HG03520 (cell line): Measurements from ENCODE around the gene SAP25.

Source experiments
- ATAC-seq: cut with Tn5 transposase; IDR thresholded peaks from one replicate; pipeline ENCODE4 v1.9.1; 2021; ENCODE audit warnings: mild to moderate bottlenecking, moderate library complexity; ENCODE audit not compliant: unreplicated experiment

The SAP25 gene

GRCh38 chr7:100573691-100574361, at the start of gene SAP25:
Gene SAP25 (minus strand): TSS chr7:100573900. CDS start chr7:100573742, 158 bp downstream.
- no peak for ATAC-seq

DNA sequence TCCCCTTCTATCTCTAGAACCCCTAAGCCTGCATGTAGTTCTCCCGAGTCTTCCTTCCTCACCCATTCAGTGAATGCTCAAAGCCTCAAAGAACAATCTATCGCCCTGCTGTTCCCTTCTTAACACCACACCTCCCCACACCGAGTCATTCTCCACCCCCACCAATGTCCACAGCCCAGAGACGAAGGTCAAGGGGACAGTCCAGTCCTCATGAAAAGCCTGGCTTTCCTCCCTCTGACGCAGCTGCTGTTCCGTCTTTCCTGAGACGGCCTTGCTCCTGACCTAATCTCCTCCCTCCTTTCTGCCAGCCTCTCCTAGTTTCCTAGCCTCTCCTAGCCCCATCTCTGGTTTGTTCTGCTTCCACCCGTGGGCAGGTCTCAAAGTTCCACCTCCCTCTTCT, 47.9 kb upstream of the SAP25 start:
- no peak for ATAC-seq

DNA sequence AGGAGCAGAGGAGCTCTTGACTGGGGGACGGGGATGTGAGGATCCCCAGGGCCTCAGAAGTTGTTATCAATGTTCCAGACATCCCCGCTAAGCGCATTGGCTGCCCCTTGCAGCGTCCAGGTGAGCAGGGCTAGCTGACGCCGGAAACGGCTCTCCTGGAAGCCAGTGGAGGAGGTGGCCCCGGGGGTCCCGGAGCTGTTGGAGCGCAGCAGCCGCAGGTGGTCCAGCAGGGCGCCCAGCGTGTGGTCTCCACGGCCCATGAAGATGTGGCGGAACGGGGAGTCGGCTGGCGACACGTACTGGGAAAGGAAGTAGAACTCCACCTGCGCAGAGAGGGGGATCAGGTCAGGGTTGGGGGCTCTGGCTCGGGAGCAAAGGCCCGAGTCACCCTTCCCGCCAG, 47.1 kb upstream of the SAP25 start:
- no peak for ATAC-seq

DNA sequence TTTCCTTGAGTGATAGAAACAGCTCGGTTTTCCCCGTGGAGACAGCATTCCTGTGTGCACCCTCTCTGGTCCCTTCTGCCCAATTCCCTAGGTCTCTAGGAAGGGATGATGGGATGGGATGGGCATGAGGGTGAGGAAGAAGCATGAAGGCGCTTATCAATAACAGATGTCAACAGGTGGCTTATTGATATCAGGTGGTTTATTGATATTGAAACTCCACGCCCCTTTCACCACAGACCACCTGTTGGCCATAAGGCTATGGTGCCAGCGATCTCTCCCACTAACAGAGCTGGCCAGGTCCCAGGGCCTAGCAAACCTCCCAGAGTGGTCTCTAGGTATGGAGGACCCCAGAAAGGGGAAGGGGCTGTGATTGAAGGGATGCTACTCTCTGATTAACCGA, 46.5 kb upstream of the SAP25 start:
- ATAC-seq, result no peak

DNA sequence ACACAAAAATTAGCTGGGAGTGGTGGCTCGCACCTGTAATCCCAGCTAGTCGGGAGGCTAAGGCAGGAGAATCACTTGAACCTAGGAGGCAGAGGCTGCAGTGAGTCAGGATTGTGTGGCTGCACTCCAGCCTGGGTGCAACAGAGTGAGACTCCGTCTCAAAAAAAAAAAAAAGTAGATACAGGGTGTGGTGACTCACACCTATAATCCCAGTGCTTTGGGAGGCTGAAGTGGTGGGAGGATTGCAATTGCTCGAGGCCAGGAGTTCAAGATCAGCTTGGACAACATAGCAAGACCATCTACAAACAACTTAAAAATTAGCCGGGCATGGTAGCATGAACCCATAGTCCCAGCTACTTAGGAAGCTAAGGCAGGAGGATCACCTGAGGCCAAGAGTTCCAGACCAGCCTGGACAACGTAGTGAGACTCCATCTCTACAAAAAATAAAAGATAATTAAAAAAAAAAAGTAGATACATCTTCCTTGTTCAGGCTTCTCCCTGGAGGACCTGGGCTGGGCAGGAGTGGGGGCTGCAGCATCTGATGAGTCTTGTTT, 40.7 kb upstream of the SAP25 start:
- ATAC-seq, result no peak

GRCh38 chr7:100613412-100614175, 39.9 kb upstream of the SAP25 start:
- ATAC-seq, result no peak

GRCh38 chr7:100612730-100613390, 39.2 kb upstream of the SAP25 start:
- no peak for ATAC-seq

GRCh38 chr7:100611983-100612729, 38.5 kb upstream of the SAP25 start, which contains the start of gene MOSPD3:
Gene MOSPD3 (plus strand): TSS chr7:100612540. CDS start chr7:100612792, 252 bp downstream.
- ATAC-seq, result peak; percentile 87

- ATAC-seq, result no peak
These were observed 36.3 kb upstream of the SAP25 start for GRCh38 chr7:100609958-100610357.

DNA sequence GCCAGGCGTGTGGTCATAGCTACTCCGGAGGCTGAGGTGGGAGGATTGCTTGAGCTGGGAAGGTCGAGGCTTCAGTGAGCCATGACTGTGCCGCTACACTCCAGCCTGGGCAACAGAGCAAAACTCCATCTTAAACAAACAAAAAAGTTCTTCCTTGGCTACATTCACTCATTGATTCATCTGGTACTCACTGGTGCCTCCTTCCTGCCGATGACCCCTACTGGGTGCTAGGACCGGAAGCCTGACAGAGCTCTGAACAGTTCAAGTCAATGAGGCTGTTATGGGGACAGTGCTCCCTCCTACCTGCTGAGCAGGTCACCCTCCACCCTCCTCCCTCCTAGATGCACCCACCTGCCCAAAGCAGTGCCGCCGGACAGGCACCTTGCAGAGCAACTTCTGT, 33.4 kb upstream of the SAP25 start:
- no peak for ATAC-seq

DNA sequence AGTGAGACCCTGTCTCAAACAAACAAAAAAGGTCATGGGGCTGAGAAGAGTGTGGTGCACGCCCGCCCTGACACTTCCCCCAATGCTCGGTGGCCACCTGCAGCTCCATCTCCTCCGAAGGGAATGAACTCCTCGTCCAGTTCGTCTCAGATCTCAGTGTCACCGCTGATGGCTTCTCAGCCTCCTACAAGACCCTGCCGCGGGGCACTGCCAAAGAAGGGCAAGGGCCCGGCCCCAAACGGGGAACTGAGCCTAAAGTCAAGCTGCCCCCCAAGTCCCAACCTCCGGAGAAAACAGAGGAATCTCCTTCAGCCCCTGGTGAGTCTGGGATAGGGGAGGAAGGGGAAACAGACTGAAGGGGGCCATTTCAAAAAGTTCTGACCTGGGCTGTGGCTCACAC, 32.6 kb upstream of the SAP25 start:
- no peak for ATAC-seq

DNA sequence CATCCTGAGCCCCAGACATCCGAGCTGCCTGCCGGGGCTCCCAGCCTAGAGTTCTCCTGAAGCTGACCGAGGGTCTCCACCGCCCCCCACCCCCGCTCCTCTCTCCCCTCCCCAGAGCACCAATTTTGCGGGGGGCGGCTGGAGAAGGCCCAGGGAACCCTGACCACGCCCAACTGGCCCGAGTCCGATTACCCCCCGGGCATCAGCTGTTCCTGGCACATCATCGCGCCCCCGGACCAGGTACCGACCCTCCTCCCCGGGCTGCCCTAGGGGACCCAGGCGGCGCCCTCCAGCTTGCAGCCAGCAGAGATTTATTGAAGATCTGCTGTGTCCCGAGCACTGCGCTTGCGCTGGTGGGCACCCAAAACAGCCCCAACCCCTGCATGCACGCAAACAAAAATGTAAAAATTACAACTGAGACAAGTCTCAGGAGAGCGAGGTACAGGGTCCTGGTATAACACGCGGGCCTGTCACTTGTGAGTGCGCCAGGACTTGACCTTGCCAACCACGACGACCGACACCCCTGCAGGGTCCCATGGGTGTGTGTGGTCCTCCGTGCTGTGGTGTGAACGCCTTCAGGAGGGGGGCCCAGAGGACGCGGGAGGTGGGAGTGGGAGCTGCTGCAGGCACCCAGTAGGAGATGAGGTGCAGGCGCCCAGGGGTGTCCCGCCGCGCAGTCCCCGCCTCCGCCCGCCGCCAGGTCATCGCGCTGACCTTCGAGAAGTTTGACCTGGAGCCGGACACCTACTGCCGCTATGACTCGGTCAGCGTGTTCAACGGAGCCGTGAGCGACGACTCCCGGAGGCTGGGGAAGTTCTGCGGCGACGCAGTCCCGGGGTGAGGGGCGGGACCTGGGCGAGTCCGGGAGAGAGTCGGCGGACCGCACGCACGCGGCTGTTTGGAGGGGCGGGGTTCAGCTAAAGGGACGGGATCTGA, 31.5 kb upstream of the SAP25 start:
- no peak for ATAC-seq

DNA sequence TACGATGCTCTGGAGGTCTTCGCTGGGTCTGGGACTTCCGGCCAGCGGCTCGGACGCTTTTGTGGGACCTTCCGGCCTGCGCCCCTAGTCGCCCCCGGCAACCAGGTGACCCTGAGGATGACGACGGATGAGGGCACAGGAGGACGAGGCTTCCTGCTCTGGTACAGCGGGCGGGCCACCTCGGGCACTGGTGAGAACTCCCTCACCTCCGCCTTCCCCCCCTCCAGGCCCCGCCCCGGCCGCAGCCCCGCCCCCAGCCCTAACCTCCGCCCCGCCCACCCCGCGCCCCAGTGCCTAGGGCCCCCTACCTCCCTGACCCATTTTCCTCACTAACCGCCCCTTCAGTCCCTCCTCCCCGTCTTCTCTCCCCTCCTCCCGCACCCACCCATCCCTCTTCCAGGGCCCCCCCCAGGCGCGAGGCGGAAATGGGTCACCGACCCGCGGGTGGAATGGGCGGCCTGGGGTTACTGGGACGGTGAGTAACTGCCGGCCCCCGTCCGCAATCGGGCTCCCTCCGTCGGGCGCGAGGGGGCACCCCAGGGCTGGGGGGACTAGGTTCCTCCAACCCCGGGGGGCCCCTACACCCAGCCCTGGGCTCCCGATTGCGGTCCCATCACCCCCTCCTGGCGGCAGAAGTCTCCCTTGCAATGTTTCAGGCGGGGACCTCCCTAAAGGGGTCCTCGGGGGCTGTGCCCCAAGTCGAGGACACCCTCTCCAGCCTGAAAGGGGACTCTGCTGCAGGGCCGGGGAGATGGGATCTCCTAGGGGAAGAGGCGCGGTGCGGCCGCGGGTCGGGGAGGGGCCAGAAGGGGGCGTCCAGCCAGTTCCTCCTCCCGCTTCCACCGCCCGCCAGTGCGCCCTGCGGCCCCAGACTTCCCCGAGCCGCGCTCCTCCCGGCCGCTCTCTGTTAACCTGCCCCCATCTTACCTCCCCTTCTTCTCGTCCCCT, 30.6 kb upstream of the SAP25 start:
- ATAC-seq, result no peak

GRCh38 chr7:100603726-100604027, 30.0 kb upstream of the SAP25 start:
- no peak for ATAC-seq

- no peak for ATAC-seq
These were observed 29.4 kb upstream of the SAP25 start for GRCh38 chr7:100602889-100603725.

DNA sequence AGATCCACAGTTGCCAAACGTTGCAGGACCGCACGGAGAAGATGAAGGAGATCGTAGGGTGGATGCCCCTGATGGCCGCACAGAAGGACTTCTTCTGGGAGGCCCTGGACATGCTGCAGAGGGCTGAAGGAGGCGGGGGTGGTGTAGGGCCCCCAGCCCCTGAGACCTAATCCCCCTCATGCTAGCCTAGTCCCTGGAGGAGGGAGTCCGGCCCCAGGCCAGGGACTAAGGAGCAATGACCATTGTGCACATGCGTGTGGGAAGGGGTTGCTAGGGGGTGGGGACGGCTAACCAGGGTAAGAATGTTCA, 27.0 kb upstream of the SAP25 start:
- ATAC-seq, result no peak

GRCh38 chr7:100599911-100600729, 26.4 kb upstream of the SAP25 start:
- no peak for ATAC-seq
